Right renal cortex interstitium (tissue), 3 donors: ENCODE data around the gene ESD. TPM values are rescaled to one million over a fixed set of nuclear protein-coding genes. Genes with fewer than 3 reads are reported as not detected.
"Not testable (repeated sequence)": the region's sequence is repeated elsewhere in the genome, so short reads cannot be mapped to it uniquely, and the experiment has no call there.

Experiments used
- DNase-seq, 3 donors: peaks; one replicate each; pipeline ENCODE4 v3.0.0-alpha.2; 2013; ENCODE audit warnings: low read depth in 3 of 3, low spot score in 2 of 3
- polyA plus RNA-seq, 3 donors: library from polyadenylated mRNA; unstranded; fragments of 120-200 nt; gene quantifications; one replicate each; pipeline ENCODE4 v1.2.1, GENCODE V29; 2013; ENCODE audit not compliant: insufficient read length in 3 of 3

The ESD gene
- polyA plus RNA-seq, 3 donors: 269 to 284 (median 277) TPM

GRCh38 chr13:46796129-46796514, 839 bp downstream of the ESD start:
- DNase-seq: no peak

GRCh38 chr13:46795321-46795720, 1.6 kb downstream of the ESD start:
- DNase-seq: no peak

- no peak for DNase-seq
Observed at GRCh38 chr13:46783504-46783903, 13.5 kb downstream of the ESD start.

DNA sequence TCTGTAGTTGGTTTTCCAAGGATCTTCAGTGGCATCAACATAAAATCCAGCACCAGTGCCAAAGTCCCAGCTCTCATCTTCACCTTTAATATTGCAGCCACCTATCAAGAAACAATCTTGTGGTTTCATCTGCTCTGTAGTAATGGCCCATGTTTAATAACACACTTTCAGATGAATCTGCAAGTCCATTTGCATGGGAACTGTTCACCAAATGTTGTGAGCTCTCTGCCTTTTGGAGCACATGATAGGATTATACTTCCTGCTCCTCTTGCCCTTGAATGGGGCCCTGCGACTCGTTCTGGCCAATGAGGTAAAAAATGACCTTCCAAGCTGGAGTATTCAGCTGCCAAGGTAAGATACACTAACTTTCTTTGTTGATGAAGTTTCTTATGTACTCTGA, 14.3 kb downstream of the ESD start:
- DNase-seq: no peak

DNA sequence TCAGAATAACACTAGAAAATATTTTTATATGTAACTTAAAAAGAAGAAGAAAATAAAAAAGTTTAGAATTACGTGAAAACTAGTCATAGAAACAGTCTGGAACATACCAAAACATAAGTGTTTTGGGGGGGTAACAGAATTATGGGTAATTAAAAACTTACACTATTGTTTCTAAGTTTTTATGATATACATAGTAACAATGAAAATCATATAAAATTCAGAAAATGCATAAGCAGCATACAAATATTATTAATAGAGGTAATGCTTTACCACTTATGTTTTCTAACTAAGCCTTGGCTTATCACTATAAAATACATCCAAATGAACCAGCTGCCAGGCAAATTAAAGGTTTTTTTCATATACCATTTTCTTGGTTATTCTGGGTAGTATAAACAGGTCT, 14.9 kb downstream of the ESD start:
- DNase-seq: no peak

DNA sequence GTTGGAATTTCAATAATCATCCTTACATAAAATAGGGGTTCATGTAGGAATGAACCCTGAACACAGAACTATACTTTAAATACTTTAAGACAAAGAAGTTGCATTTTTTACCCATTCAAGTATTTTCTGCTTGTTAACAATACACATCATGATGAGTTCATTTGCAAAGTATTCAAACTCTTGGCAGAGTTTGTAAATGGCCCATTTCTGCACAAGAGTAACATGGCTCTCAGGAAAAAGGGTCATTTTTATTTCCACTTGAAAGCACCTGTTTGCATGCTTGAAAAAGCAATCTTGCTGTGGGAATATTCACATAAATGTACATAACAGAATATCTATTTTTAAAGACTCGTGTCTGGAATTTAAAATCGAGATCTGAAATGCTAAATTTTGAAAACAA, 18.1 kb downstream of the ESD start:
- DNase-seq: no peak

GRCh38 chr13:46778095-46778494, 18.9 kb downstream of the ESD start:
- DNase-seq: no peak

- no peak for DNase-seq
Observed at GRCh38 chr13:46775385-46776107, 21.4 kb downstream of the ESD start.

- DNase-seq: no peak
Observed at GRCh38 chr13:46773541-46773940, 23.4 kb downstream of the ESD start.

DNA sequence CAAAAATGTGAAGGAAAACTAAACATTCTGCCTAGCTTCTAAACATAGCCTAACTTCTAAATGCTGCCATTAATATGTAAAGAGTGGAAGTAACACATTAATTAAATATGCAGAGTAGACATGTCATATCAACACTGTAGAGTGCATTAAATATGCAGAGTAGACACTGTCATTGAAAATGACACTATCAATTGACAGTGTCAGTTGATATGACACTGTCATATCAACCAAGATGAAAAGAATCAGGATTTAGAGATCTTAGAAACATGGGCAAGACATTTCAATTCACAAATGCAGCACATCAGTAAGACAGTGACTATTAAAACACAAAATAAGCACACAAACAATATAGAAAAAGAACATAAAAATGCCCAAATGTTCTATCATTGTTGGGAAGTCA, 25.3 kb downstream of the ESD start:
- no peak for DNase-seq

DNA sequence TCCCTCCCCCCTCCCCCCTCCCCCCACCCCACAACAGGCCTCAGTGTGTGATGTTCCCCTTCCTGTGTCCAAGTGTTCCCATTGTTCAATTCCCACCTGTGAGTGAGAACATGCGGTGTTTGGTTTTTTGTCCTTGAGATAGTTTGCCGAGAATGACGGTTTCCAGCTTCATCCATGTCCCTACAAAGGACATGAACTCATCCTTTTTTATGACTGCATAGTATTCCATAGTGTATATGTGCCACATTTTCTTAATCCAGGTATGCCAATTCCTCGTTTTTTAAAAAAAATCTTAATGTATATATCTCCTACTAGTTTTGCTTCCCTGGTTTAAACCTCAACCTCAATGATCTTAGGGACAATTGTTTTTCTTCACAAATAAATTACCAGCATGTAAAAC, 27.0 kb downstream of the ESD start:
- DNase-seq: not testable (repeated sequence)

DNA sequence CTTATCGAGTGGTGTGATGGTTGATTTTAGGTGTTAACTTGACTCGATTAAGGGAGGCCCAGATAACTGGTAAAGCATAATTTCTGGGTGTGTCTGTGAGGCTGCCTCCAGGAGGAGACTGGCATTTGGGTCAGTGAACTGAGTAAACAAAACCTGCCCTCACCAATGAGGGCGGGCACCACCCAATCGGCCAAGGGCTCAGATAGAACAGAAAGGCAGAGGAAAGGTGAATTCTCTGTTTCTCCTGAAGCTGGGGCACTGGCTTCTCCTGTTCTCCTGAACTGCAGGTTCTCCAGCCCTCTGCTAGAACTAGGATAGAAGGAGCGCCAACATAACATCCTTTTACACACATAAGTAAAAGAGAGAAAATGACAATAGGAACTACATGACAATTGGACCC, 35.1 kb downstream of the ESD start:
- no peak for DNase-seq

- no peak for DNase-seq
Observed at GRCh38 chr13:46761174-46761573, 35.8 kb downstream of the ESD start.

DNA sequence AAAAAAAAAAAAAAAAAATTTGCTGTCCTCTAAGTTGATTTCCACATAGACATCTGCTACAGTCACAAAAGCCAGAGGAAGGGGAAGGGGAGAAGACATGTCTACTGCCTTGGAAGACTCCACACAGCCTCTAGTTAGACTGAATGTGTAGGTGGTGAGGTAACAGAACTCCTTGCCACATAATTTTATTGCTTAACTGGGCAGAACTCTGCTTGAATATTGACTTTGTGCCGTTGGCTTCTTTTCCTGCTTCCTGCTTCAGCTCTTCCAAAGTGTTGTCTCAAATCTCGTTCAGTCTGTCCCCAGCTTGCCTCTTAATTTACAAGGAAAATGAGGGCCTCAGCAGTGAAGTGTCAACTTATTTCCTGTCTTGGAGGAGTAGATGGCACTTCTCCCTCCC, 37.1 kb downstream of the ESD start:
- no peak for DNase-seq

- DNase-seq: no peak
Observed at GRCh38 chr13:46757640-46758039, 39.3 kb downstream of the ESD start.

DNA sequence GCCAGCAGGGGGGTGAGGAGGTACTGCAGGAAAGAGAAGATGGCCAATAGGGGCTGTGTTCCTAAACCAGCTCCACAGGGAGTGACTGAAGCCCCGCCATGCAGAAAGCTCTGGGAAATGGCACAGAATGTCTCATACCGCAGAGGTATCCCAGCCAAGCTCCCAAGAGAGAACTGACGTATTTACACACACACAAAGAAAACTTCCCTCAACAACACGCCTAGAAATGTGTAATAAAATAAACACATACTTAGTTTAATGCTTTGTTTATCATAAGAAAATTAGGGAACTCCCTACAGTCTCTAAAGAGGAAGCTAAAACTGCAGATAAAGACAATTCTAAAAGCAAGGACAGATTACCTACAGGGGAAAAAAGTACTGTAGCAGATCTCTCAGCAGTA, 40.0 kb downstream of the ESD start:
- DNase-seq: no peak

GRCh38 chr13:46755508-46755907, 41.5 kb downstream of the ESD start:
- not testable (repeated sequence) for DNase-seq

DNA sequence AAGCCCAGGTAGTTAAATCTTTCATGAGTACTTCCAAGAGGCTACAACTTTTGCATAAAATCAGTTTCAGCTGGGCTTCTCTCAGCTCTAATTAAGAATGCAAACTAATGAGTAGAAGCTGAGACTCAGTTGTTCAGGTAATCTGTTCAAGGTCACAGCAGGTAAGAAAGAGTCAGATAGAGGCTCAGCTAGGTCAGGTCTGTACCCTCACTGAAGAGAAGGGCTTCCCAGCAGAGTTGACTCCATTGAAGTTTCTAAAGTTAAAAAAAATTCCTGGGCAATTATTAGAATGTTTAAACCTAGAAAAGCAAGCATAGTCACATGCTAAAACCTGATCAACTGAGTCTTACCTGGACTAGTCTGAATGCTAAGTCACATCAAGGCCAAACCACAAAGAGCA, 42.1 kb downstream of the ESD start:
- no peak for DNase-seq

- no peak for DNase-seq
Observed at GRCh38 chr13:46753917-46754316, 43.0 kb downstream of the ESD start.

- DNase-seq: no peak
Observed at GRCh38 chr13:46753137-46753536, 43.8 kb downstream of the ESD start.

DNA sequence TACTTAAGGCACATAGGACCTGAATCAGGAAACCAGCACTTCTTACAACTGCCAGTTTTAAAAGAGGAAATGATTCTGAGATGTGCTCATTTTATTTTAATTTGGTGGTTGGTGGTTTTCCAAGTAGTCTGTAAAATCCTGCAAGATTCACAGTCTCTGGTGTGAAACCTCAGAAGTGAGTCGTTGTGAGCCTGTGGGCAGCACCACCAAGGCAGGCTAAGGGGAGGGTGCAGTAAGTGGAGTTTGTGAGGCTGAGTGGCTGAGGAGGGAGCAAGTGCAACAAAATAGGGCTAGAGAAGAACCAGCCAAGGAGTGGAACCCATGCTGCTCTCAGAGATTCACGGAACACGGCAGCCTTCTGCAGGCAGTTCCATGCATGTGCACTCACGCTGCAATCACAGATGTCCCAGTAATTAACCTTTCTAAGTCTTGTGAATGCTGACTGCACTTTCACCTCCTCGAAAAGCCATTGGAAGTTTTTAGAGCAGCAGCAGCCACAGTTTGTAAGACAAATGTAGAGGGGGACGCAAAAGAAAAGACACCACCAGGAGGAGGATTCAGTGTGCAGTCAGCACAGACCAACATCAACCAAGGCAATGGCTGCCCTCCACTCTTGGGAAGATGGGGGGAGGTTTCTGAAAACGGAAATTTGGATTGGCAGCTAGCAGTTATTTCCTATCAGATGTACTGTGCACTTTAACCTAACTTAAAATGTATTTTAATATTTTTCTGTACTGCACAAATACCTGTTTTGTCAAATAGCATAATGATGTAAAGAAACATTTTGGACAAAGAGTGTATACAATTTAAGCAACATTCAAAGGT, 44.9 kb downstream of the ESD start:
- no peak for DNase-seq

GRCh38 chr13:46749951-46750350, 47.0 kb downstream of the ESD start:
- no peak for DNase-seq
